ENCODE data around the gene MMRN1. TPM values are rescaled to one million over a fixed set of nuclear protein-coding genes. Genes with fewer than 3 reads are reported as not detected.

The MMRN1 gene
- total and polyA plus RNA-seq, 5 donors from 2014 or later = 1.1 to 4.1 (median 2.0) TPM

GRCh38 chr4:89942811-89943210, 48.2 kb downstream of the MMRN1 start:
- DNase-seq (no peak), ATAC-seq (ENCODE audit: low read depth in 2 of 2) (no peak)
- no peaks in the 10 kb centered on the region for H3K4me1 Mint-ChIP-seq
- H3K9me3 Mint-ChIP-seq = no peaks in the 10 kb centered on the region
- H3K27me3 Mint-ChIP-seq = peaks cover 5% of the 10 kb centered on the region
- Histone ChIP-seq H3K4me3 (ENCODE audit: low read depth, low read length) (no peak overlapping the region), H3K4me1 (ENCODE audit: control insufficient read depth, insufficient read depth, low read length, poor library complexity, severe bottlenecking) (no peaks in the 10 kb centered on the region), H3K9me3 (ENCODE audit: control insufficient read depth in 2 of 2, low read length in 2 of 2) (no peaks in the 10 kb centered on the region), H3K36me3 (ENCODE audit: control insufficient read depth, insufficient read depth, low read length) (no peaks in the 10 kb centered on the region), H3K27me3 (ENCODE audit: control insufficient read depth, insufficient read depth, low read length) (peaks cover 2% of the 10 kb centered on the region), H3K27ac (ENCODE audit: insufficient read depth, low read length, poor library complexity, severe bottlenecking) (no peak overlapping the region)
- H3K4me3 Mint-ChIP-seq = no peak overlapping the region
- H3K27ac Mint-ChIP-seq = no peak overlapping the region
- no peaks in the 10 kb centered on the region for H3K36me3 Mint-ChIP-seq

DNA sequence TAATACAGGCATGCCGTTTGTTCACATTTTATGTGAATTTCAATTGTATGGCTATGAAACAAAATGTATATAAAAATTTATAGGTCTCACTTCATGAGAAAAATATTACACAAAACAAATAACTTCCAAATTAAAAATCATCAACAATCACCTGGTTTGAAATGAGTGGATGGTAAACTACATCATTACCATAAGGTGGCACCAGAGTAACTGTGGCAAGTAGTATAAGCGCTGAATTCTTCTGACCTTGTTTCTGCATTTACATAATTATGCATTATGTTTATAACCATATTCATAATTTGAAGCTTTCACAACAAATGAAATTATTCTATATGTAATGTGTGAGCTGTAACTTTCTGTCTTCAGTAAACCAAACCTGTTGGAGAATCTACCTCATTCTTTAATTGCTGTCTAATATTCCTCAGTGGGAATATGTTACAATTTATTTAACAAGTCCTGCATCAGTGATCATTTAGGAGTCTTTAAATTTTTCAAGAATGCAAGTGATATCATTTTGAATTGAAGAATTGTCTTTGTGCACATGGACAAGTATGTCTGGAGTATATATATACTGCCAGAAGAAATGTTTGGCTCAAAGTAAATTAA, 55.2 kb downstream of the MMRN1 start:
- no peak for ATAC-seq (ENCODE audit: low read depth in 2 of 2)
- Histone ChIP-seq H3K9me3 (ENCODE audit: control insufficient read depth in 2 of 2, low read length in 2 of 2) (no peaks in the 10 kb centered on the region), H3K4me1 (ENCODE audit: control insufficient read depth, insufficient read depth, low read length, poor library complexity, severe bottlenecking) (no peaks in the 10 kb centered on the region), H3K27ac (ENCODE audit: insufficient read depth, low read length, poor library complexity, severe bottlenecking) (no peak overlapping the region), H3K4me3 (ENCODE audit: low read depth, low read length) (no peak overlapping the region), H3K27me3 (ENCODE audit: control insufficient read depth, insufficient read depth, low read length) (no peaks in the 10 kb centered on the region), H3K36me3 (ENCODE audit: control insufficient read depth, insufficient read depth, low read length) (no peaks in the 10 kb centered on the region)
- H3K27ac Mint-ChIP-seq = no peak overlapping the region
- no peaks in the 10 kb centered on the region for H3K36me3 Mint-ChIP-seq
- DNase-seq = peak in 1 of 3 donors; percentile 13
- H3K9me3 Mint-ChIP-seq = no peaks in the 10 kb centered on the region
- H3K27me3 Mint-ChIP-seq = peaks cover 12% of the 10 kb centered on the region
- no peaks in the 10 kb centered on the region for H3K4me1 Mint-ChIP-seq
- H3K4me3 Mint-ChIP-seq = no peak overlapping the region

GRCh38 chr4:89952458-89952857, 57.8 kb downstream of the MMRN1 start:
- H3K27ac Mint-ChIP-seq = no peak overlapping the region
- no peaks in the 10 kb centered on the region for H3K4me1 Mint-ChIP-seq
- H3K4me1 ChIP-seq (ENCODE audit: control insufficient read depth, insufficient read depth, low read length, poor library complexity, severe bottlenecking) = no peaks in the 10 kb centered on the region
- no peak overlapping the region for H3K27ac ChIP-seq (ENCODE audit: insufficient read depth, low read length, poor library complexity, severe bottlenecking)
- H3K9me3 ChIP-seq (ENCODE audit: control insufficient read depth in 2 of 2, low read length in 2 of 2) = no peaks in the 10 kb centered on the region
- H3K9me3 Mint-ChIP-seq = no peaks in the 10 kb centered on the region
- no peaks in the 10 kb centered on the region for H3K36me3 Mint-ChIP-seq
- H3K4me3 Mint-ChIP-seq = no peak overlapping the region
- H3K4me3 ChIP-seq (ENCODE audit: low read depth, low read length) = no peak overlapping the region
- no peaks in the 10 kb centered on the region for H3K36me3 ChIP-seq (ENCODE audit: control insufficient read depth, insufficient read depth, low read length)
- ATAC-seq (ENCODE audit: low read depth in 2 of 2) (no peak), DNase-seq (no peak)
- peaks cover 15% of the 10 kb centered on the region for H3K27me3 Mint-ChIP-seq
- peaks cover 2% of the 10 kb centered on the region for H3K27me3 ChIP-seq (ENCODE audit: control insufficient read depth, insufficient read depth, low read length)

DNA sequence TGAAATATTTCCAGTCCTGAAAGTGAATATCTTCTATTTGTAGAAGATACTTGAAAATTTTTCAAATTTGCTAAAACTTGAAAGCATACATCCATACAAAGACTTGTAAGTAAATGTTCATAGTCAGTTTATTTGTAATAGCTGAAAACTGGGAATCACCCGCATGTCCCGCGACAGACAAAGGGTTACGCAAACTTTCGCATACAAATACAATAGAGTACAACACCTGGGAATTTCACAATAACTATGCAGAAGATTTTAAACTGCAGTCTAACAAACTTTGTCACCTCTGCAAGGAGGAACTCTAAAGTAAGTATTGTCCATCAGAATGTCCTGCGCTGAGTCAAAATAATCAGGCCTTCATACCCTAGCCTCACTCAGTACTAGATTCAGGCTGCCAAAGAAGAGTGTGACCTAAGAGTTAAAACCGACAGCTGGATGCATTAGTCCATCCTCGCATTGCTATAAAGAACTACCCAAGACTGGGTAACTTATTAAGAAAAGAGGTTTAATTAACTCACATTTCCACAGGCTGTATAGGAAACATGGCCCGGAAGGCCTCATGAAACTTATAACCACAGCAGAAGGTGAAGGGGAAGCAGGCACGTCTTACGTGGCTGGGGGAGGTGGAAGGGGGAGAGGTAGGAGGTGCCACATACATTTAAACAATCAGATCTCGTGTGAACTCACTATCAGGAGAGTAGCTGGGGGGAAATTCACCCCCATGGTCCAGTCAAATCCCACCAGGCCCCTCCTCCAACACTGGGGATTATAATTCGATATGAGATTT, 60.4 kb downstream of the MMRN1 start:
- H3K4me1 ChIP-seq (ENCODE audit: control insufficient read depth, insufficient read depth, low read length, poor library complexity, severe bottlenecking) = no peaks in the 10 kb centered on the region
- DNase-seq = no peak
- ATAC-seq (ENCODE audit: low read depth in 2 of 2) = no peak
- H3K27ac Mint-ChIP-seq = no peak overlapping the region
- no peaks in the 10 kb centered on the region for H3K36me3 ChIP-seq (ENCODE audit: control insufficient read depth, insufficient read depth, low read length)
- peaks cover 15% of the 10 kb centered on the region for H3K27me3 Mint-ChIP-seq
- H3K4me3 Mint-ChIP-seq = no peak overlapping the region
- no peaks in the 10 kb centered on the region for H3K4me1 Mint-ChIP-seq
- no peaks in the 10 kb centered on the region for H3K36me3 Mint-ChIP-seq
- H3K4me3 ChIP-seq (ENCODE audit: low read depth, low read length) = no peak overlapping the region
- no peaks in the 10 kb centered on the region for H3K9me3 Mint-ChIP-seq
- no peak overlapping the region for H3K27ac ChIP-seq (ENCODE audit: insufficient read depth, low read length, poor library complexity, severe bottlenecking)
- no peaks in the 10 kb centered on the region for H3K9me3 ChIP-seq (ENCODE audit: control insufficient read depth in 2 of 2, low read length in 2 of 2)
- H3K27me3 ChIP-seq (ENCODE audit: control insufficient read depth, insufficient read depth, low read length) = peaks cover 2% of the 10 kb centered on the region

GRCh38 chr4:89957046-89957926, 62.6 kb downstream of the MMRN1 start:
- Mint-ChIP-seq H3K27me3 (peaks cover 21% of the 10 kb centered on the region), H3K4me3 (no peak overlapping the region), H3K4me1 (no peaks in the 10 kb centered on the region), H3K9me3 (peaks cover 0 to 2% (median 0%) of the 10 kb centered on the region in 7 donors), H3K36me3 (no peaks in the 10 kb centered on the region), H3K27ac (no peak overlapping the region)
- Histone ChIP-seq H3K4me1 (ENCODE audit: control insufficient read depth, insufficient read depth, low read length, poor library complexity, severe bottlenecking) (no peaks in the 10 kb centered on the region), H3K36me3 (ENCODE audit: control insufficient read depth, insufficient read depth, low read length) (no peaks in the 10 kb centered on the region), H3K27ac (ENCODE audit: insufficient read depth, low read length, poor library complexity, severe bottlenecking) (no peak overlapping the region), H3K4me3 (ENCODE audit: low read depth, low read length) (no peak overlapping the region), H3K27me3 (ENCODE audit: control insufficient read depth, insufficient read depth, low read length) (peaks cover 2% of the 10 kb centered on the region), H3K9me3 (ENCODE audit: control insufficient read depth in 2 of 2, low read length in 2 of 2) (no peaks in the 10 kb centered on the region)
- ATAC-seq (ENCODE audit: low read depth in 2 of 2) (no peak), DNase-seq (no peak)

GRCh38 chr4:89981789-89982334, 87.2 kb downstream of the MMRN1 start:
- Histone ChIP-seq H3K4me1 (ENCODE audit: control insufficient read depth, insufficient read depth, low read length, poor library complexity, severe bottlenecking) (no peaks in the 10 kb centered on the region), H3K27me3 (ENCODE audit: control insufficient read depth, insufficient read depth, low read length) (no peaks in the 10 kb centered on the region), H3K9me3 (ENCODE audit: control insufficient read depth in 2 of 2, low read length in 2 of 2) (no peaks in the 10 kb centered on the region), H3K4me3 (ENCODE audit: low read depth, low read length) (no peak overlapping the region), H3K36me3 (ENCODE audit: control insufficient read depth, insufficient read depth, low read length) (no peaks in the 10 kb centered on the region), H3K27ac (ENCODE audit: insufficient read depth, low read length, poor library complexity, severe bottlenecking) (no peak overlapping the region)
- Mint-ChIP-seq H3K36me3 (no peaks in the 10 kb centered on the region), H3K27ac (no peak overlapping the region), H3K4me3 (no peak overlapping the region), H3K4me1 (no peaks in the 10 kb centered on the region), H3K27me3 (no peaks in the 10 kb centered on the region), H3K9me3 (no peaks in the 10 kb centered on the region)
- DNase-seq (no peak), ATAC-seq (ENCODE audit: low read depth in 2 of 2) (no peak)

- no peaks in the 10 kb centered on the region for H3K4me1 Mint-ChIP-seq
- Histone ChIP-seq H3K4me3 (ENCODE audit: low read depth, low read length) (no peak overlapping the region), H3K4me1 (ENCODE audit: control insufficient read depth, insufficient read depth, low read length, poor library complexity, severe bottlenecking) (no peaks in the 10 kb centered on the region), H3K9me3 (ENCODE audit: control insufficient read depth in 2 of 2, low read length in 2 of 2) (no peaks in the 10 kb centered on the region), H3K27ac (ENCODE audit: insufficient read depth, low read length, poor library complexity, severe bottlenecking) (no peak overlapping the region), H3K36me3 (ENCODE audit: control insufficient read depth, insufficient read depth, low read length) (no peaks in the 10 kb centered on the region), H3K27me3 (ENCODE audit: control insufficient read depth, insufficient read depth, low read length) (no peaks in the 10 kb centered on the region)
- no peak for DNase-seq
- H3K27ac Mint-ChIP-seq = no peak overlapping the region
- H3K36me3 Mint-ChIP-seq = no peaks in the 10 kb centered on the region
- H3K9me3 Mint-ChIP-seq = peaks cover 0 to 5% (median 0%) of the 10 kb centered on the region in 7 donors
- ATAC-seq (ENCODE audit: low read depth in 2 of 2) = no peak
- H3K27me3 Mint-ChIP-seq = peaks cover 4% of the 10 kb centered on the region
- no peak overlapping the region for H3K4me3 Mint-ChIP-seq
Measured at GRCh38 chr4:89988268-89988667, 93.6 kb downstream of the MMRN1 start.
